NCI-H146 treated with DMSO at 0.1 percent for 48 hours (cell line): ENCODE data around the gene PSG4.
"Not testable (repeated sequence)": the region's sequence is repeated elsewhere in the genome, so short reads cannot be mapped to it uniquely, and the experiment has no call there.

Experiments
- DNase-seq: peaks from one replicate; lab custom pipeline; 2025; ENCODE audit not compliant: unreplicated experiment; lab: John Stamatoyannopoulos, UW

Gene PSG4

GRCh38 chr19:43198686-43199419 is 6.6 kb downstream of the PSG4 start:
- DNase-seq = not testable (repeated sequence)

GRCh38 chr19:43197666-43198397 is 7.6 kb downstream of the PSG4 start:
- not testable (repeated sequence) for DNase-seq

- DNase-seq = not testable (repeated sequence)
These were observed 11.0 kb downstream of the PSG4 start for GRCh38 chr19:43194397-43194796.

GRCh38 chr19:43192381-43193155 is 12.9 kb downstream of the PSG4 start:
- not testable (repeated sequence) for DNase-seq

- not testable (repeated sequence) for DNase-seq
These were observed 17.3 kb downstream of the PSG4 start for GRCh38 chr19:43188092-43188491.

GRCh38 chr19:43186311-43186935 is 19.0 kb downstream of the PSG4 start, which contains the start of gene PSG5:
Gene PSG5 (minus strand): TSS chr19:43186536. CDS start chr19:43186405, 131 bp downstream.
- DNase-seq = not testable (repeated sequence)

- DNase-seq = not testable (repeated sequence)
These were observed 23.3 kb downstream of the PSG4 start for GRCh38 chr19:43181869-43182771.

GRCh38 chr19:43179569-43180147 is 25.8 kb downstream of the PSG4 start:
- not testable (repeated sequence) for DNase-seq

- not testable (repeated sequence) for DNase-seq
These were observed 26.9 kb downstream of the PSG4 start for GRCh38 chr19:43178577-43178976.

GRCh38 chr19:43165906-43166305 is 39.5 kb downstream of the PSG4 start:
- DNase-seq = not testable (repeated sequence)

GRCh38 chr19:43163135-43163534 is 42.3 kb downstream of the PSG4 start:
- DNase-seq = not testable (repeated sequence)

GRCh38 chr19:43162261-43162660 is 43.2 kb downstream of the PSG4 start:
- not testable (repeated sequence) for DNase-seq

GRCh38 chr19:43152214-43152613 is 53.2 kb downstream of the PSG4 start:
- no peak for DNase-seq

- DNase-seq = not testable (repeated sequence)
These were observed 55.6 kb downstream of the PSG4 start for GRCh38 chr19:43149788-43150187.

- no peak for DNase-seq
These were observed 57.2 kb downstream of the PSG4 start for GRCh38 chr19:43148233-43148632.
